Brain microvascular endothelial cell (primary cell): ENCODE measurements around the gene PHACTR1.

Source experiments
- DNase-seq: peaks from one replicate; pipeline ENCODE4 v3.0.0-alpha.2; 2020
- H3K27ac ChIP-seq: fragments of 250-450 bp; sonication (Bioruptor Pico); 2 replicates; pipeline ENCODE4 v1.5.1; 2020; ENCODE audit warnings: mild to moderate bottlenecking, moderate library complexity
- H3K27me3 ChIP-seq: fragments of 250-450 bp; sonication (Bioruptor Pico); replicated peaks from 2 replicates; pipeline ENCODE4 v1.5.1; 2020; ENCODE audit warnings: mild to moderate bottlenecking
- H3K36me3 ChIP-seq: fragments of 250-450 bp; sonication (Bioruptor Pico); replicated peaks from 2 replicates; pipeline ENCODE4 v1.5.1; 2020; ENCODE audit warnings: mild to moderate bottlenecking
- H3K4me3 ChIP-seq: 2 replicates; pipeline ENCODE4 v1.5.1; 2011; ENCODE audit warnings: low read depth, mild to moderate bottlenecking, control low read depth, low read length, moderate library complexity
- CTCF ChIP-seq: IDR thresholded peaks from 2 replicates; pipeline ENCODE4 v1.5.1; 2011; ENCODE audit warnings: low read depth, mild to moderate bottlenecking, moderate library complexity, low read length, control low read depth, inconsistent platforms; ENCODE audit errors: missing control alignments
- in situ Hi-C: cut with HindIII; loops from 2 replicates; pipeline ENCODE4 v1.10.0; 2017; ENCODE audit warnings: low sequenced_read_pairs, low pct_ligation_motif_present

The PHACTR1 gene

GRCh38 chr6:13305288-13305687 is 588.7 kb downstream of the PHACTR1 start:
- DNase-seq = no peak
- H3K27me3 ChIP-seq = no peaks in the 10 kb centered on the region
- in situ Hi-C loops = no loop called here
- H3K36me3 ChIP-seq = peaks cover 6% of the 10 kb centered on the region
- TF ChIP-seq CTCF = no peak
- H3K27ac ChIP-seq = no peak overlapping the region
- no peak overlapping the region for H3K4me3 ChIP-seq

DNA sequence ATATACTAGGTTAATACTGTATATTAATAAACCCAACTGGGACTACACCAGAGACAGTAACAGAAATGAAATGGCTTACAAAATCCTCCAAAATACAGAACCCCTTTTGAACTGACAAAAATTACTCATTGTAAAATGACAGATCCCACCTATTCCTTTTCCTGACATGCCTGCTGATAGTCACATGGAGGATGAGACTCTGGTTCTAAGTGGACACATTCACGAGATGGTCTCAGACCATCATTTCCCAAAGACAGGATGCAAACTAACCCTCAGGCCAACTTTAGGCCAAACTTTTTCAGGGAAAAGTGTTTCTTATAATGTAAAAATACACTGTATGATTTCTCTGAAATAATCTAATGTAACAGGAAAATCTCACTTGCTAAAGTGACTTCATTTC is 589.2 kb downstream of the PHACTR1 start:
- TF ChIP-seq CTCF = no peak
- Histone ChIP-seq H3K27me3 (no peaks in the 10 kb centered on the region), H3K36me3 (peaks cover 6% of the 10 kb centered on the region), H3K27ac (no peak overlapping the region), H3K4me3 (no peak overlapping the region)
- in situ Hi-C loops = no loop called here
- no peak for DNase-seq

DNA sequence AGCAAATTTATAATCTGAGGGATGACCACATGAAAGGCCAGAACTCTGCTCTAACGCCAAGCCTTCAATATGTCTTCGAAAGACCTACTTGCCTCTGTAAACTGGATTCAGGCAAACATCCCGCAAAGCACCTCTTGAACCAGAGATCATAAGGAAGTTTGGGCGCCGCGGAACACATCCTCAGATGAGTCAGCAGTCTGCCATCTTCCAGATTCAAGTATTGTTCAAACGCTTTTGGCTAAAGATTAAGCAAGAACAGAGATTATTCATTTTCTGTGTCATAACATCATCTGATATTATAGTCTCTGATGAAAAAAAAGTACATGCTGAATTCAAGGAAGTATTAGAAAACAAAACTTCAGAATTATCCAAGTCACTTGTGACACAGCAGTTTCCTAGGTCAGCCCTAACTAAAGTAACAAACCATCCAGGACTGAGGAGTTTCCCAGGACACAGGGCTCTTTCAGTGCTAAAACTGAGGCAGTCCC is 591.0 kb downstream of the PHACTR1 start:
- no peak for TF ChIP-seq CTCF
- DNase-seq = peak; percentile 83
- no peak overlapping the region for H3K4me3 ChIP-seq
- peak overlapping the region; percentile 90 for H3K27ac ChIP-seq
- H3K27me3 ChIP-seq = no peaks in the 10 kb centered on the region
- in situ Hi-C loops = no loop called here
- peaks cover 8% of the 10 kb centered on the region for H3K36me3 ChIP-seq

DNA sequence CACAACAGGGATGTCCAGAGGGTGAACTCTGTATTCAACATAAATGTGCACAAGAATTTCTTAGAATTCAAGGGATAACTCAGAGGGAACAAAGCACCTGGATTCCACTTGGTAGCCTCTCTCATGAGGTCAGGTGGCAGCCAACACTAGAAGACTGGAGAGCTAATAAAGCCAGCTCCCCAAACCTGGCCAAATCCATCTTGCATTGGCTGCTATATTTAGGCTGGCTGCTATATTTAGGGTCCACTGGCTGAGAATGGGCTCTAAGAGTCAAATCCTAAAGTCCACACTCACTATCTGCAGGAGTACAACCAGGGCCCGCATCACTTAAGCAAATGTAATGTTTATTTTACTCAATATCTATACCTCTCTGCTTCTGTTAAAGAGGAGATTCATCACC is 591.8 kb downstream of the PHACTR1 start:
- H3K27me3 ChIP-seq = no peaks in the 10 kb centered on the region
- no peak for TF ChIP-seq CTCF
- in situ Hi-C loops = no loop called here
- peaks cover 8% of the 10 kb centered on the region for H3K36me3 ChIP-seq
- H3K4me3 ChIP-seq = no peak overlapping the region
- no peak for DNase-seq
- peak overlapping the region; percentile 90 for H3K27ac ChIP-seq

DNA sequence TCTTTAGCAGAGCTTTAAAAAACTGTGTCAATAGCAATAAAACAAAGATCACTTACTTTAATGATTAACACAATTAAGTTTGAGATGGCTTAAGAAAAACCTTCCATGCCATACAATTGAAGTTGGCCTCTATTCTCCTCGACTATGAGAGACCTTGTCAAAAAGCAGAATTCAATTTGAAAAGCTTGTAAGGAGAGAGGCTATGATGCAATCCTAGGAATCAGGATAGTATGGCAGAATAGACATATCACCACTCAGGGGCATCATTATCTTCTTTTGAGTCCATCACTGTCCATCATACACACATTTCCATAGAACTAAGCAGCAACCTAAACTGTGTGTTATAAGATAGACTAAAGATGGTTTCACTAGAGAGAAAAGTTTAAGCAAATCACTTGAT is 594.6 kb downstream of the PHACTR1 start:
- no peak overlapping the region for H3K4me3 ChIP-seq
- TF ChIP-seq CTCF = no peak
- H3K27ac ChIP-seq = no peak overlapping the region
- no peak for DNase-seq
- peaks cover 20% of the 10 kb centered on the region for H3K36me3 ChIP-seq
- H3K27me3 ChIP-seq = no peaks in the 10 kb centered on the region
- in situ Hi-C loops = no loop called here

- in situ Hi-C loops = no loop called here
- no peak for DNase-seq
- Histone ChIP-seq H3K27me3 (no peaks in the 10 kb centered on the region), H3K27ac (no peak overlapping the region), H3K36me3 (peaks cover 29% of the 10 kb centered on the region), H3K4me3 (no peak overlapping the region)
- no peak for TF ChIP-seq CTCF
Measured at GRCh38 chr6:13314806-13315205, 598.2 kb downstream of the PHACTR1 start.
